MM.1S (cell line): ENCODE results near the gene COQ9.

ENCODE experiments used
- EZH2 ChIP-seq: fragments of 300-600 bp; sonication (generic); optimal IDR thresholded peaks from 2 replicates; pipeline ENCODE3; 2017; ENCODE audit warnings: low read depth, mild to moderate bottlenecking, antibody characterized with exemption, low read length, mixed read lengths
- EZH2phosphoT487 ChIP-seq: fragments of 300-600 bp; sonication (generic); IDR thresholded peaks from 2 replicates; pipeline ENCODE4 v1.6.1; 2018; ENCODE audit warnings: antibody characterized with exemption, low read length
- TF ChIP-seq, protein P1 (sequence below): fragments of 300-600 bp; sonication (generic); IDR thresholded peaks from 2 replicates; pipeline ENCODE4 v1.5.1; 2016; ENCODE audit warnings: antibody characterized with exemption, low read length, mixed read lengths

DNA sequence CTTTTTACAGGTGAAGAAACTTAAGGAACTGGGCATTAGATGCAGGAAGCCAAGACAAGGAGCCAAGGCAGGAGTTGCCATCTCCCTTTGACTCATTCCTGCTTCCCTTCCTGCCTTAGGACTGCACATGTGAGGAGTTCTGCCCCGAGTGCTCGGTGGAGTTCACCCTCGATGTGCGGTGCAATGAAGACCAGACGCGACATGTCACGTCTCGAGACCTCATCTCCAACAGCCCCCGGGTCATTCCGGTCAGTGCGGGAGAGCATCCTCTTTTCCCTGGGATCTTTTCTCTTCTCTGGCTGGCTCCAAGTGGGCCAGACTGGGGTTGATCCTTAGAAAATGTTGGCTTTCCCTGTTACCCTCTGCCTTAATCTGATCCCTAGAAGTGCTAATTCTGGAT, 21.8 kb downstream of the COQ9 start:
- TF ChIP-seq EZH2, result no peak
- TF ChIP-seq, protein P1, sequence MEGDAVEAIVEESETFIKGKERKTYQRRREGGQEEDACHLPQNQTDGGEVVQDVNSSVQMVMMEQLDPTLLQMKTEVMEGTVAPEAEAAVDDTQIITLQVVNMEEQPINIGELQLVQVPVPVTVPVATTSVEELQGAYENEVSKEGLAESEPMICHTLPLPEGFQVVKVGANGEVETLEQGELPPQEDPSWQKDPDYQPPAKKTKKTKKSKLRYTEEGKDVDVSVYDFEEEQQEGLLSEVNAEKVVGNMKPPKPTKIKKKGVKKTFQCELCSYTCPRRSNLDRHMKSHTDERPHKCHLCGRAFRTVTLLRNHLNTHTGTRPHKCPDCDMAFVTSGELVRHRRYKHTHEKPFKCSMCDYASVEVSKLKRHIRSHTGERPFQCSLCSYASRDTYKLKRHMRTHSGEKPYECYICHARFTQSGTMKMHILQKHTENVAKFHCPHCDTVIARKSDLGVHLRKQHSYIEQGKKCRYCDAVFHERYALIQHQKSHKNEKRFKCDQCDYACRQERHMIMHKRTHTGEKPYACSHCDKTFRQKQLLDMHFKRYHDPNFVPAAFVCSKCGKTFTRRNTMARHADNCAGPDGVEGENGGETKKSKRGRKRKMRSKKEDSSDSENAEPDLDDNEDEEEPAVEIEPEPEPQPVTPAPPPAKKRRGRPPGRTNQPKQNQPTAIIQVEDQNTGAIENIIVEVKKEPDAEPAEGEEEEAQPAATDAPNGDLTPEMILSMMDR, result no peak
- no peak for TF ChIP-seq EZH2phosphoT487
